ENCODE data around the gene ZNF787. TPM values are rescaled to one million over a fixed set of nuclear protein-coding genes. Genes with fewer than 3 reads are reported as not detected.
A peak's percentile ranks its signal among the peaks of the same experiment; 100 is the strongest.

ZNF787 gene
- total and polyA plus RNA-seq, 2 of the 8 experiments (the other 6 are each of a cell fraction or from before 2014, with no cell fraction given): 19.7 to 56.0 TPM

- Histone ChIP-seq H2BK12ac (ENCODE audit: low read depth, low read length) (no peak overlapping the region), H3K18ac (ENCODE audit: extremely low read depth, low read length) (no peak overlapping the region), H2BK15ac (ENCODE audit: low read length) (no peak overlapping the region), H3K4me3 (ENCODE audit: extremely low read depth in 1 of 4, insufficient read depth in 2 of 4, low read depth in 3 of 4, low read length in 4 of 4) (peak overlapping the region; percentile 50 to 78 (median 66)), H3K79me1 (ENCODE audit: low read depth, low read length) (peaks cover 10% of the 10 kb centered on the region), H3K14ac (ENCODE audit: insufficient read length) (no peak overlapping the region), H3K23me2 (ENCODE audit: low read depth, low read length) (peaks cover 10% of the 10 kb centered on the region), H4K20me1 (replicated peaks in 1 of 2; ENCODE audit: control insufficient read depth in 1 of 2, insufficient read depth in 2 of 2, low read length in 2 of 2) (peaks cover 0 to 6% of the 10 kb centered on the region in 2 experiments), H2AFZ (ENCODE audit: low read length) (no peak overlapping the region), H2AK5ac (ENCODE audit: low read depth, low read length) (no peak overlapping the region), H3K36me3 (ENCODE audit: control insufficient read depth in 2 of 4, insufficient read depth in 4 of 4, low read length in 3 of 4) (no peaks in the 10 kb centered on the region), H3K56ac (replicated peaks; ENCODE audit: insufficient read length, low read depth, low read length) (no peak overlapping the region), H2BK120ac (replicated peaks; ENCODE audit: low read depth, low read length) (no peak overlapping the region), H2BK5ac (ENCODE audit: low read depth, low read length) (no peak overlapping the region), H3K23ac (ENCODE audit: insufficient read length) (no peak overlapping the region), H4K5ac (ENCODE audit: insufficient read length, low read depth, low read length) (no peak overlapping the region), H4K8ac (ENCODE audit: extremely low read depth, insufficient read depth, low read length) (no peak overlapping the region; the same call in 1 of the 2 replicates), H3K27ac (ENCODE audit: low read depth, low read length) (peak overlapping the region; percentile 13; the same call in 1 of the 2 replicates), H3K9ac (replicated peaks in 1 of 4; ENCODE audit: extremely low read depth in 1 of 4, low read depth in 3 of 4, low read length in 3 of 4) (peak overlapping the region in 1 of 4 experiments; percentile 44; a peak in 2 of 7 replicates), H3K79me2 (ENCODE audit: control insufficient read depth in 1 of 2, insufficient read depth in 2 of 2, low read length in 2 of 2) (peaks cover 0 to 30% of the 10 kb centered on the region in 2 experiments; a peak in 2 of 4 replicates), H3K4ac (replicated peaks; ENCODE audit: insufficient read length, low read depth, low read length) (no peak overlapping the region), H3K9me3 (ENCODE audit: insufficient read depth in 2 of 2, low read depth in 1 of 2, low read length in 1 of 2) (no peaks in the 10 kb centered on the region), H3K4me2 (ENCODE audit: insufficient read depth in 1 of 2, low read depth in 2 of 2, low read length in 2 of 2) (peak overlapping the region; percentile 89 to 93), H3K27me3 (replicated peaks in 1 of 4; ENCODE audit: control insufficient read depth in 3 of 4, extremely low read depth in 1 of 4, insufficient read depth in 3 of 4, low read length in 3 of 4) (no peaks in the 10 kb centered on the region), H4K91ac (replicated peaks; ENCODE audit: insufficient read length, low read length) (no peak overlapping the region), H2BK20ac (ENCODE audit: low read length) (no peak overlapping the region), H3K4me1 (replicated peaks in 1 of 4; ENCODE audit: control insufficient read depth in 3 of 4, insufficient read depth in 4 of 4, low read length in 3 of 4) (peaks cover 7 to 18% (median 9%) of the 10 kb centered on the region in 4 experiments; a peak in 6 of 7 replicates)
- WGBS, 2 experiments (ENCODE audit: extremely low coverage in 1 of 2, insufficient coverage in 1 of 2, insufficient read length in 1 of 2, insufficient replicate concordance in 2 of 2, low coverage in 1 of 2, low lambda C conversion rate in 2 of 2, missing lambda C conversion rate in 1 of 2): 49% methylated on average over 22 of the region's 22 CpGs; no CpG with 5 or more reads in 1 of the 2 experiments
- CTCF ChIA-PET (ENCODE audit: partially characterized antibody): interaction anchor here (1.1 to 7.1 kb wide), 2 partner anchors 12 to 15 kb away, joined by 4 to 35 read pairs; no protein-coding TSS in a partner anchor
- POLR2A ChIA-PET (ENCODE audit: partially characterized antibody): interaction anchor here (1.0 to 1.9 kb wide), 4 partner anchors 8 to 32 kb away, joined by 3 to 9 read pairs (median 4); partner anchors contain the start of gene ZNF787
- FAIRE-seq: no peak
- no peak for DNase-seq (ENCODE audit: low read depth in 1 of 2, low spot score in 2 of 2)
- no peak for TF ChIP-seq SP1 (IDR thresholded peaks at IDR 0.05; ENCODE audit: low read depth, low read length)
- TF ChIP-seq SAP30 (IDR thresholded peaks at IDR 0.05; ENCODE audit: insufficient read depth, insufficient replicate concordance, low read length): peak; percentile 68
Measured at GRCh38 chr19:56139847-56140582, 18.9 kb upstream of the ZNF787 start.

Measured in H1 (cell line).